22Rv1 (cell line): Measurements from ENCODE around the gene ITGA4.

Experiments
- CTCF ChIP-seq: fragments of 450-650 bp; IDR thresholded peaks from 2 replicates; pipeline ENCODE4 v1.5.1; 2017; ENCODE audit warnings: mild to moderate bottlenecking
- ZFX ChIP-seq: fragments of 450-650 bp; IDR thresholded peaks from 2 replicates; pipeline ENCODE4 v1.6.1; 2017; ENCODE audit warnings: antibody characterized with exemption, borderline replicate concordance

- TF ChIP-seq CTCF: no peak
- TF ChIP-seq ZFX: no peak
These were observed 118.5 kb downstream of the ITGA4 start for GRCh38 chr2:181575650-181576025.
